ENCODE data around the gene CACNG4.
"Not testable (repeated sequence)": the region's sequence is repeated elsewhere in the genome, so short reads cannot be mapped to it uniquely, and the experiment has no call there.

The CACNG4 gene

GRCh38 chr17:67032382-67032781 lies 67.9 kb downstream of the CACNG4 start:
- DNase-seq (ENCODE audit: low read depth): no peak
- no peak overlapping the region for H3K4me3 ChIP-seq (ENCODE audit: low read depth, low read length)

- DNase-seq (ENCODE audit: low read depth): no peak
- H3K4me3 ChIP-seq (ENCODE audit: low read depth, low read length): no peak overlapping the region
Measured at GRCh38 chr17:67032985-67033384, 68.5 kb downstream of the CACNG4 start.

- DNase-seq (ENCODE audit: low read depth): no peak
- no peak overlapping the region for H3K4me3 ChIP-seq (ENCODE audit: low read depth, low read length)
Measured at GRCh38 chr17:67033613-67034012, 69.1 kb downstream of the CACNG4 start.

GRCh38 chr17:67035131-67036083 lies 70.9 kb downstream of the CACNG4 start:
- no peak for DNase-seq (ENCODE audit: low read depth)
- H3K4me3 ChIP-seq (ENCODE audit: low read depth, low read length): no peak overlapping the region

GRCh38 chr17:67038861-67039365 lies 74.4 kb downstream of the CACNG4 start:
- H3K4me3 ChIP-seq (ENCODE audit: low read depth, low read length): no peak overlapping the region
- DNase-seq (ENCODE audit: low read depth): no peak

- no peak overlapping the region for H3K4me3 ChIP-seq (ENCODE audit: low read depth, low read length)
- DNase-seq (ENCODE audit: low read depth): no peak
Measured at GRCh38 chr17:67040652-67041051, 76.1 kb downstream of the CACNG4 start.

- H3K4me3 ChIP-seq (ENCODE audit: low read depth, low read length); DNase-seq (ENCODE audit: low read depth): not testable (repeated sequence)
Measured at GRCh38 chr17:67041119-67041518, 76.6 kb downstream of the CACNG4 start.

GRCh38 chr17:67041531-67041930 lies 77.0 kb downstream of the CACNG4 start:
- no peak for DNase-seq (ENCODE audit: low read depth)
- no peak overlapping the region for H3K4me3 ChIP-seq (ENCODE audit: low read depth, low read length)

GRCh38 chr17:67041941-67042899 lies 77.7 kb downstream of the CACNG4 start:
- no peak for DNase-seq (ENCODE audit: low read depth)
- H3K4me3 ChIP-seq (ENCODE audit: low read depth, low read length): no peak overlapping the region

- DNase-seq (ENCODE audit: low read depth): no peak
- H3K4me3 ChIP-seq (ENCODE audit: low read depth, low read length): no peak overlapping the region
Measured at GRCh38 chr17:67043283-67043682, 78.8 kb downstream of the CACNG4 start.

- H3K4me3 ChIP-seq (ENCODE audit: low read depth, low read length): no peak within 1 kb of the TSS
- DNase-seq (ENCODE audit: low read depth): no peak
Measured at GRCh38 chr17:67044016-67044772, 79.7 kb downstream of the CACNG4 start, which contains the start of gene CACNG1. TSS of gene CACNG1 (plus strand) at chr17:67044554. CDS start at chr17:67044661, 107 bp downstream.

GRCh38 chr17:67044940-67045339 lies 80.4 kb downstream of the CACNG4 start:
- DNase-seq (ENCODE audit: low read depth): no peak
- H3K4me3 ChIP-seq (ENCODE audit: low read depth, low read length): no peak overlapping the region

GRCh38 chr17:67046398-67046797 lies 81.9 kb downstream of the CACNG4 start:
- no peak overlapping the region for H3K4me3 ChIP-seq (ENCODE audit: low read depth, low read length)
- DNase-seq (ENCODE audit: low read depth): no peak

GRCh38 chr17:67047382-67047781 lies 82.9 kb downstream of the CACNG4 start:
- H3K4me3 ChIP-seq (ENCODE audit: low read depth, low read length): no peak overlapping the region
- DNase-seq (ENCODE audit: low read depth): no peak

- DNase-seq (ENCODE audit: low read depth): no peak
- H3K4me3 ChIP-seq (ENCODE audit: low read depth, low read length): no peak overlapping the region
Measured at GRCh38 chr17:67049025-67049739, 84.7 kb downstream of the CACNG4 start.

GRCh38 chr17:67050066-67050465 lies 85.6 kb downstream of the CACNG4 start:
- no peak for DNase-seq (ENCODE audit: low read depth)
- no peak overlapping the region for H3K4me3 ChIP-seq (ENCODE audit: low read depth, low read length)

- DNase-seq (ENCODE audit: low read depth): no peak
- H3K4me3 ChIP-seq (ENCODE audit: low read depth, low read length): no peak overlapping the region
Measured at GRCh38 chr17:67050471-67051154, 86.1 kb downstream of the CACNG4 start.

- H3K4me3 ChIP-seq (ENCODE audit: low read depth, low read length): no peak overlapping the region
- no peak for DNase-seq (ENCODE audit: low read depth)
Measured at GRCh38 chr17:67051155-67051538, 86.6 kb downstream of the CACNG4 start.
